HepG2 (cell line): ENCODE results near the gene BTG2. TPM values are rescaled to one million over a fixed set of nuclear protein-coding genes. Genes with fewer than 3 reads are reported as not detected.

ENCODE experiments used
- ARID2 ChIP-seq: sonication (generic); formaldehyde crosslinking; IDR thresholded peaks from 2 replicates; pipeline ENCODE4 v1.8.1; 2022; ENCODE audit warnings: mild to moderate bottlenecking, missing genetic modification reagents, borderline replicate concordance
- CHD2 ChIP-seq: IDR thresholded peaks from 2 replicates; pipeline ENCODE4 v1.6.1; 2011; ENCODE audit warnings: low read depth, low read length, improper control_type of control experiment
- MBNL3 ChIP-seq: fragments of 250-450 bp; sonication (Bioruptor Pico); conservative IDR thresholded peaks from 2 replicates; pipeline ENCODE4 v1.8.0; 2022; ENCODE audit warnings: mild to moderate bottlenecking, inconsistent platforms
- MNT ChIP-seq: fragments of 450-650 bp; IDR thresholded peaks from 2 replicates; pipeline ENCODE4 v1.6.1; 2016
- MZF1 ChIP-seq: sonication (generic); formaldehyde crosslinking; IDR thresholded peaks from 2 replicates; pipeline ENCODE4 v1.8.1; 2023; ENCODE audit warnings: mild to moderate bottlenecking, missing genetic modification reagents, borderline replicate concordance
- NFIC ChIP-seq: IDR thresholded peaks from 2 replicates; pipeline ENCODE4 v1.6.1; 2012; ENCODE audit warnings: mild to moderate bottlenecking, low read length, inconsistent platforms
- NR2C2 ChIP-seq: sonication (generic); formaldehyde crosslinking; IDR thresholded peaks from 2 replicates; pipeline ENCODE4 v1.4.0; 2020; ENCODE audit warnings: missing genetic modification reagents, mild to moderate bottlenecking, moderate library complexity, borderline replicate concordance
- SNRNP70 ChIP-seq: fragments of 200-400 bp; formaldehyde crosslinking; IDR thresholded peaks from 2 replicates; pipeline ENCODE4 v1.6.1; 2017; ENCODE audit warnings: mild to moderate bottlenecking, low read depth, low read length, moderate library complexity
- SRSF1 ChIP-seq: fragments of 200-400 bp; formaldehyde crosslinking; optimal IDR thresholded peaks from 2 replicates; pipeline ENCODE3; 2017; ENCODE audit warnings: mild to moderate bottlenecking, low read depth, low read length, moderate library complexity
- SSRP1 ChIP-seq: IDR thresholded peaks from 2 replicates; pipeline ENCODE4 v1.6.1; 2016; ENCODE audit warnings: control low read depth
- ZC3H4 ChIP-seq: sonication (generic); formaldehyde crosslinking; IDR thresholded peaks from 2 replicates; pipeline ENCODE4 v1.4.0; 2020; ENCODE audit warnings: missing genetic modification reagents, borderline replicate concordance
- ZHX2 ChIP-seq, 2 experiments: sonication (generic) in 1 of 2; formaldehyde crosslinking in 1 of 2; IDR thresholded peaks; 2 replicates each; pipeline versions ENCODE4 v1.6.1 to v1.9.0; 2014 to 2022; ENCODE audit warnings: antibody characterized with exemption in 1 of 2, borderline replicate concordance in 1 of 2, inconsistent platforms in 1 of 2, low read depth in 1 of 2, missing genetic modification reagents in 1 of 2
- ZNF256 ChIP-seq: sonication (generic); formaldehyde crosslinking; conservative IDR thresholded peaks from 2 replicates; pipeline ENCODE4 v1.4.0; 2020; ENCODE audit warnings: missing genetic modification reagents
- ZNF333 ChIP-seq: sonication (generic); formaldehyde crosslinking; IDR thresholded peaks from 2 replicates; pipeline ENCODE4 v1.4.0; 2020; ENCODE audit warnings: mild to moderate bottlenecking, missing genetic modification reagents, borderline replicate concordance
- ZNF44 ChIP-seq: sonication (generic); formaldehyde crosslinking; IDR thresholded peaks from 2 replicates; pipeline ENCODE4 v1.5.1; 2020; ENCODE audit warnings: mild to moderate bottlenecking, missing genetic modification reagents
- ZNF784 ChIP-seq: sonication (generic); formaldehyde crosslinking; IDR thresholded peaks from 2 replicates; pipeline ENCODE4 v1.5.1; 2020; ENCODE audit warnings: missing genetic modification reagents, mild to moderate bottlenecking, borderline replicate concordance
- polyA plus RNA-seq, 8 experiments: library from polyadenylated mRNA; depleted of rRNA in 3 of 8; stranded (reverse) in 7 of 8; unstranded in 1 of 8; fragments of >200 nt; fragmentation: Illumina TruSeq in 4 of 8; extraction: Trizol in 4 of 8; gene quantifications; 2 replicates each; pipeline versions ENCODE4 v1.2.1 to v1.2.3, GENCODE V29; 2011 to 2016; ENCODE audit warnings: low read depth in 4 of 8, missing spikeins in 1 of 8, mixed read lengths in 1 of 8; ENCODE audit not compliant: insufficient read depth in 1 of 8
- total RNA-seq, 5 experiments: library from RNA; depleted of rRNA; stranded (reverse); fragments of >200 nt; fragmentation: Illumina TruSeq; extraction: Trizol; gene quantifications; 2 replicates each; pipeline ENCODE4 v1.2.3, GENCODE V29; 2016; ENCODE audit warnings: low read depth in 1 of 5
- TF ChIP-seq, protein P1 (sequence below): sonication (generic); formaldehyde crosslinking; IDR thresholded peaks from 2 replicates; pipeline ENCODE4 v1.9.0; 2022; ENCODE audit warnings: missing genetic modification reagents, mild to moderate bottlenecking, borderline replicate concordance

The BTG2 gene
- total and polyA plus RNA-seq, 2 of the 13 experiments (the other 11 are each of a cell fraction or from before 2014, with no cell fraction given): 13.6 to 18.3 TPM

- TF ChIP-seq, protein P1, sequence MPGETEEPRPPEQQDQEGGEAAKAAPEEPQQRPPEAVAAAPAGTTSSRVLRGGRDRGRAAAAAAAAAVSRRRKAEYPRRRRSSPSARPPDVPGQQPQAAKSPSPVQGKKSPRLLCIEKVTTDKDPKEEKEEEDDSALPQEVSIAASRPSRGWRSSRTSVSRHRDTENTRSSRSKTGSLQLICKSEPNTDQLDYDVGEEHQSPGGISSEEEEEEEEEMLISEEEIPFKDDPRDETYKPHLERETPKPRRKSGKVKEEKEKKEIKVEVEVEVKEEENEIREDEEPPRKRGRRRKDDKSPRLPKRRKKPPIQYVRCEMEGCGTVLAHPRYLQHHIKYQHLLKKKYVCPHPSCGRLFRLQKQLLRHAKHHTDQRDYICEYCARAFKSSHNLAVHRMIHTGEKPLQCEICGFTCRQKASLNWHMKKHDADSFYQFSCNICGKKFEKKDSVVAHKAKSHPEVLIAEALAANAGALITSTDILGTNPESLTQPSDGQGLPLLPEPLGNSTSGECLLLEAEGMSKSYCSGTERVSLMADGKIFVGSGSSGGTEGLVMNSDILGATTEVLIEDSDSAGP (CRISPR knock-in tag): 0 out of 2 replicates have a peak, but pooled peaks have one; percentile 36
- TF ChIP-seq ZHX2 (IDR thresholded peaks at IDR 0.05; ENCODE audit: low read depth) (no peak), ZHX2 (CRISPR knock-in tag; IDR thresholded peaks at IDR 0.05; ENCODE audit: borderline replicate concordance) (no peak), NR2C2 (CRISPR knock-in tag) (no peak), ZNF784 (CRISPR knock-in tag) (no peak), MZF1 (CRISPR knock-in tag) (no peak), CHD2 (no peak), ZC3H4 (CRISPR knock-in tag) (no peak), SRSF1 (no peak), ZNF44 (CRISPR knock-in tag) (no peak), NFIC (no peak), ZNF333 (CRISPR knock-in tag) (no peak), MBNL3 (CRISPR knock-in tag) (no peak), SNRNP70 (no peak), SSRP1 (CRISPR knock-in tag) (no peak), MNT (no peak), ARID2 (CRISPR knock-in tag) (no peak; the same call in 1 of the 2 replicates), ZNF256 (no peak)
Observed at GRCh38 chr1:203326830-203327683, 21.7 kb downstream of the BTG2 start (continued).
